Lung microvascular endothelial cell (primary cell): Measurements from ENCODE around the gene OTUB1. TPM values are rescaled to one million over a fixed set of nuclear protein-coding genes. Genes with fewer than 3 reads are reported as not detected.
"Not testable (repeated sequence)": the region's sequence is repeated elsewhere in the genome, so short reads cannot be mapped to it uniquely, and the experiment has no call there.

ENCODE experiments used
- DNase-seq, 2 donors: peaks; one replicate each; pipeline versions ENCODE4 v3.0.0 to v3.0.0-alpha.2; 2010; ENCODE audit warnings: low read depth in 2 of 2
- total RNA-seq: library from RNA; depleted of rRNA; stranded (reverse); fragments of >200 nt; gene quantifications from 2 replicates; pipeline ENCODE4 v1.2.1, GENCODE V29; 2014

Gene OTUB1
- total RNA-seq, 1 donor from 2014 or later = 46.2 TPM

DNA sequence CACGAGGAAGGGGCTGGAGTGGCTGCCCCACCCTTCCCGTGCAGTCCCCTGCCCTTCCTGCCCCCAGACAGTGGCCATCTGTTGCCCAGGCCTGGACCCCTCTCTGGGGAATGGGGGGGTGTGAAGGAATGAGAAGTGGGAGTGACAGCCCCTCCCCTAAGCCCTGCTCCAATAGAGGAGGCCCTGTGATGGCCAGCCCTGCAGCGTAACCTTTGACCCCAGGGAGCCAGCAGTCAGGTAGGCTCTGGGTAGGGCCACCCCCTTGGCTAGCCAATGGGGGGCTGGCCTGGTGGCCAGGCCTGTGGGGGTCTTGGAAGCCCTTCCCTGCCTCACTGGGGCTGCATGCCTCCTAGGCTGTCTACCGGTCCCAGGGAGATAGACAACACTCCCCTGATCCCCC is 56.1 kb downstream of the OTUB1 start:
- DNase-seq = no peak

DNA sequence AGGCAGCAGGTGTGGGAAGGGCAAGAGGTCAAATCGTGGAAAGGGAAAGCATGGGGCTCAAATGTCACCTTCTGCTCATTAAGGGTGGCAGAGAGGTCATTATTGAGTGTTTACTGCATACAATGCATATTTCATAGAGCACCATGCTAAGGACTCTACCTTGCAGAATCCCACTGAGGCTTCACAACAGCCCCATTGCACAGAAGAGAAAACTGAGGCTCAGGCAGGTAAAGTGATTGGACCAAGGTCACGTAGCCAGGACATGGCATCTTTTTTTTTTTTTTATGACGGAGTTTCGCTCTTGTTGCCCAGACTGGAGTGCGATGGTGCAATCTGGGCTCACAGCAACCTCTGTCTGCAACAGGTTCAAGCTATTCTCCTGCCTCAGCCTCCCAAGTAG is 57.3 kb downstream of the OTUB1 start:
- DNase-seq = no peak

DNA sequence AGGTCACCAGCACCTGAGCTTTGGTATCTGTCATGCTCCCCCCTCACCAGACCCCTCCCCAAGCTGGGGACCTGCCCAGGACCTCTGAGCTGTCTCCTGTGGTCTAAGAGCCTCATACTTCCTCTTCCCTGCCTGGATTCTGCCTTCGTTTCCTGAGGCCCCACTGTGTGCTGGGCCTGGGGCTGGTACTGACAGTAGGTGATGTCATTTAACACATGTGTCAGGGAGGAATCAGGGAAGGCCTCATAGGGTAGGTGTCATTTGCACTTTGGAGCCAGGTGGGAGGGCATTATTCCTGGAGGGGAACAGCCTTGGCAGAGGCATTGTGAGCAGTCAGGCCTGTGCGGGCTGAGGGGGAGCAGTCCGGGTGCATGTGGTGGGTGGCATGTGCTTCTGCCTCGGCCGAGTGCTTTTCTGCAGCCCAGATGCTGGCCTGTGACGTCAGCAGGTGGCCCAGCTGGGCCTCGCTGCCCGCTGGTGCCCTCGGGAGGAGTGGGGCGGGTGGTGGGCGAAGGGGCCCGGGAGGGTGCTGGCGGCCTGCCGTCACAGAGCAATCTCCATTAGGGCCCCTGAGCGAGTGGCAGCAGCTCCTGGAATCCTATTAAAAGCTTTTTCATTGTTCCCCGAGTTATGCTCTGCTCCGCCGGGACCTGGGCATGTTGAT is 58.6 kb downstream of the OTUB1 start:
- no peak for DNase-seq

DNA sequence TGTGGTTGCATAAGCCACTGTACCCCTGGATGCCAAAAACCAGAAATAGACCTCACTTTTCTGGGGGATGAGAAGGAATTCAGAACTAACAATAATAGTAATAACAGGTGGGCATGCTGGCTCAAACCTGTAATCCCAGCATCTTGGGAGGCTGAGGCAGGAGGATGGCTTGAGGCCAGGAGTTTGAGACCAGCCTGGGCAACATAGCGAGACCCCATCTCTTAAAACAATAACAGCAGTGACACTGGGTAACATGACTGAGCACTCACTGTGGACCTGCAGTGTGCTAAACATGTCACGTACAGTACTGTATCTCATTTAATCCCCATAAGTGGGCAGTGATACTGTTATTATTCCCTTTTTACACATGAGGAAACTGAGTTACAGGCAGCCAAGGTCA is 59.5 kb downstream of the OTUB1 start:
- no peak for DNase-seq

DNA sequence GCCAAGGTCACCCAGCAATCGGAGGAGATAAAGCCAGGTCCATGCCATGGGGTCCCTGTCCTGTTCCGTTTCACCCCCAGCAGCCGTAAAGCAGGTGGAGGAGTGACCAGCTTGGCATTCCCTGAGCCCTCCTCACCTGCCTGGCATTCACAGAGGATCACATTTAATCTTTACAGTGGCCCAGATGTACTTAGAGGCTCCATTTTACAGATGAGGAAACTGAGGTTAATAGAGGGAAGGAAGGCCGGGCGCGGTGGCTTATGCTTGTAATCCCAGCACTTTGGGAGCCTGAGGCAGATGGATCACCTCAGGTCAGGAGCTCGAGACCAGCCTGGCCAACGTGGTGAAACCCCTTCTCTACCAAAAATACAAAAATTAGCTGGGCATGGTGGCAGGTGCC is 61.1 kb downstream of the OTUB1 start:
- not testable (repeated sequence) for DNase-seq

Other genes starting within 250 kb of the OTUB1 start
- gene ZFTA, start 217.7 kb upstream of the OTUB1 start, total RNA-seq = 9.1 and 9.6 TPM in 2 replicates
- 8.1 and 8.9 TPM in 2 replicates for gene SPINDOC, start 173.0 kb upstream of the OTUB1 start, total RNA-seq
- 6.8 and 9.9 TPM in 2 replicates for gene MARK2, start 147.3 kb upstream of the OTUB1 start, total RNA-seq
- gene RCOR2, start 69.3 kb upstream of the OTUB1 start, total RNA-seq = under 0.01 and 0.22 TPM in 2 replicates
- gene NAA40, start 47.4 kb upstream of the OTUB1 start, total RNA-seq = 8.3 TPM in 2 replicates
- gene COX8A, start 11.8 kb upstream of the OTUB1 start, total RNA-seq = 319 and 338 TPM in 2 replicates
- gene FLRT1, start 49.5 kb downstream of the OTUB1 start, total RNA-seq = not detected in 2 replicates
- gene MACROD1, start 179.7 kb downstream of the OTUB1 start, total RNA-seq = 21.6 and 31.5 TPM in 2 replicates
- gene STIP1, start 199.7 kb downstream of the OTUB1 start, total RNA-seq = 93.5 and 111 TPM in 2 replicates
- gene FERMT3, start 220.3 kb downstream of the OTUB1 start, total RNA-seq = 4.4 and 9.6 TPM in 2 replicates
- gene TRPT1, start 239.7 kb downstream of the OTUB1 start, total RNA-seq = 25.3 and 33.1 TPM in 2 replicates
- 26.2 and 37.3 TPM in 2 replicates for gene NUDT22, start 239.8 kb downstream of the OTUB1 start, total RNA-seq
- gene DNAJC4, start 244.1 kb downstream of the OTUB1 start, total RNA-seq = 11.3 and 19.0 TPM in 2 replicates
- gene VEGFB, start 248.1 kb downstream of the OTUB1 start, total RNA-seq = 13.3 and 22.4 TPM in 2 replicates